NCI-H1092 treated with DMSO at 0.1 percent for 48 hours (cell line): ENCODE data around the gene LTBR.
"Not testable (repeated sequence)": the region's sequence is repeated elsewhere in the genome, so short reads cannot be mapped to it uniquely, and the experiment has no call there.

Experiments
- DNase-seq: peaks from one replicate; lab custom pipeline; 2025; lab: John Stamatoyannopoulos, UW

Gene LTBR

DNA sequence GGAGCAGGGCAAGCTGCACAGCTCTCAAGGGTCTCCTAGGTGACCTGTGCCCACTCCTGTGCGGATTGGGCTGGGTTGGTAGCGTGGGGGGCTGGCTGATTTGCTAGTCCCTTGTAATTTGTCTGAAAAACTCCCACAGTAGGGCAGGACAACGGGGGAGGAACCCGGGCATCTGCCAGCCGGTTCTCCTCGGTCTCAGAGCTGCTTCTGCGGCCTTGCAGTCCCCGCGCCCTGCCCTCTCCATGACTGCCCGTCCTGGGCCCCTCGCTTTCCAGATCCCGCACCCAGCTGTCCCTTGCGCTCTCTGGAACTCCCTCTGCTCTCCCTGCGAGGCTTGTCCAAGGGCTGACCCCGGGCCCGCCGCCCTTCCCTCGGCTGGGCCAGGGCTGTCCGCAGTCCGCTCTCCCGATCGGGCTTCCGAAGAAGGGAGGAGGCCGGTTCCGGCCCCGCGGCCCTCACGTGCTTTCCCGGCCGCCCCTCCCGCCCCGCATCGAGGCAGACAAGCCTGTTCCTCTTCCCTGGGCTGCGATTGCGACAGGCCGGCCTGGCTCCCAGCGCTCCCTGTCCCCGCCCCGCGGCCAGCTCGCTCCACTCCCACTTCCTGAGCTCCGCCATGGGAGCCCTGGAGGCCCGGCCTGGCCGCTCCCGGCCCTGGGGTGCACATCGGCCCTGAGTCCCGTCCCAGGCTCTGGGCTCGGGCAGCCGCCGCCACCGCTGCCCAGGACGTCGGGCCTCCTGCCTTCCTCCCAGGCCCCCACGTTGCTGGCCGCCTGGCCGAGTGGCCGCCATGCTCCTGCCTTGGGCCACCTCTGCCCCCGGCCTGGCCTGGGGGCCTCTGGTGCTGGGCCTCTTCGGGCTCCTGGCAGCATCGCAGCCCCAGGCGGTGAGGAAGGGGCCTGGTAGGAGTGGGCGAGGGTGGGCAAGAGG lies at the start of gene LTBR:
LTBR (plus strand) TSS at position 591 of the 927 bp plus-strand sequence; CDS start at position 788, 197 bp downstream.
- no peak for DNase-seq

DNA sequence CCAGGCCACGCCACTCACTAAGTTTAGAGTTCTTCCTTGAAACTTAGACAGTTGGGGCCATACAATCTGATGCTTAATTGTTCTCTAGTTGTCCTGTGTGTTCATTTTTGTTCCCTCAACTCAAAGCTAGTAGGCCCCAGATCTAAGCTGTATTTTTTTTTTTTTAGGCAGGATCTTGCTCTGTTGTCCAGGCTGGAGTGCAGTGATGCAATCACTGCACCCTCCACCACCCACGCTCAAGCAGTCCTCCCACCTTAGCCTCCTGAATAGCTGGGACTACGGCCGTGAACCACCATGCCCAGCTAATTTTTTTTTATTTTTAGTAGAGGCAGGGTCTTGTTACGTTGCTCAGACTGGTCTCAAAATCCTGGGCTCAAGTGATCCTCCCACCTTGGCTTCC lies 49.6 kb upstream of the LTBR start:
- DNase-seq, result no peak

DNA sequence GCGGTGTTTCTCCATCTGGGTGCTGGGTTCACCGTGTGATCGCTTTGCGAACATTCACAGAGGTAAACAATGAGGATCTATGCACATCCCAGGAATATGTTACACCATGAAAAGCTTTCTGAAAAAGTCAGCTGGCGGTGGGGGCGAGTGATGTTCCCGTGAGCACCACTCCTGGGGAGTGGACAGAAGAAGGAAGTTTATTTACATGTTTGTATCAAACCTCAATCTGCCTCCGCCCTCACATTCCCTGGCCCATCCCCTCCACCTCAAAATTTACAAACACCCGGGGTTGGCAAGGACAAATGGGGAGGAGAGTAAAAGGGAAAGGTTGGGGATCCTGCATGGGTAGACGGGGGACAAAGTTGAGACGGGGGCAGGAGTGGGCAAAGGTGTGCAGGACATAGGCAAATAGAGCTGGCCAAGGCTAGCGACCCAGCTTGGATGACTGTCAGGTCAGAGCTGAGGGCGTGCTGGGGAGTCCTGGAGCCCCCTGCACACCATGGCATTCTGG lies 49.0 kb upstream of the LTBR start:
- DNase-seq, result no peak

DNA sequence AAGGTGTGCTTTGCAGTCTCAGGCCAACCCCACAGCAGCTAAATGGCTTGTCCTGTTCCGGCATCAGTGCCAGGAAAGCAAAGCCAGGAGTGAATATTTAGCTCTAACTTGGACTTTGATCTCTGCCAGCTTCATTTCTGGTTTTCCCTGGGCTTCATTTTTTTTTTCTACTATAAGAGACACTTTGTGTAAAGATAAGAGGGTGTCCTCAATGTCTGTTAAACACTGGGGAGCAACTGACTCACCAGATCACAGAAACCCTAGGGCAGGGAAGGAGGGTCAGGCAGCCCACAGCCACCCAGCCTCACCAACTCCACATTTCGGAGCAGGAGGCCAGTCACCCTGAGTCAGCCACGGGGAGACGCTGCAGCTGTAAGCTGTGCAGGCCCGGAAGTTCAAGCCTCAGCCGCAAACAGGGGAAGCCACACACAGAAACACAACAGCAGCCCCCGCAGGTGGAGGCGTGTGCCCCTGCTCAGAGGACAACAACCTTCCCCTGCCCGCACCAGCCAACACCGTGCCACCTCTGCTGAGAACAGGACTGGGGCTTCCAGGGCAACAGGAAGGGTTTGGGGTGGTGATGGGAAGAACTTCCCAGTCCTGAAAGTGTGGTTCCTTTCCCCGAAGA lies 48.4 kb upstream of the LTBR start:
- no peak for DNase-seq

DNA sequence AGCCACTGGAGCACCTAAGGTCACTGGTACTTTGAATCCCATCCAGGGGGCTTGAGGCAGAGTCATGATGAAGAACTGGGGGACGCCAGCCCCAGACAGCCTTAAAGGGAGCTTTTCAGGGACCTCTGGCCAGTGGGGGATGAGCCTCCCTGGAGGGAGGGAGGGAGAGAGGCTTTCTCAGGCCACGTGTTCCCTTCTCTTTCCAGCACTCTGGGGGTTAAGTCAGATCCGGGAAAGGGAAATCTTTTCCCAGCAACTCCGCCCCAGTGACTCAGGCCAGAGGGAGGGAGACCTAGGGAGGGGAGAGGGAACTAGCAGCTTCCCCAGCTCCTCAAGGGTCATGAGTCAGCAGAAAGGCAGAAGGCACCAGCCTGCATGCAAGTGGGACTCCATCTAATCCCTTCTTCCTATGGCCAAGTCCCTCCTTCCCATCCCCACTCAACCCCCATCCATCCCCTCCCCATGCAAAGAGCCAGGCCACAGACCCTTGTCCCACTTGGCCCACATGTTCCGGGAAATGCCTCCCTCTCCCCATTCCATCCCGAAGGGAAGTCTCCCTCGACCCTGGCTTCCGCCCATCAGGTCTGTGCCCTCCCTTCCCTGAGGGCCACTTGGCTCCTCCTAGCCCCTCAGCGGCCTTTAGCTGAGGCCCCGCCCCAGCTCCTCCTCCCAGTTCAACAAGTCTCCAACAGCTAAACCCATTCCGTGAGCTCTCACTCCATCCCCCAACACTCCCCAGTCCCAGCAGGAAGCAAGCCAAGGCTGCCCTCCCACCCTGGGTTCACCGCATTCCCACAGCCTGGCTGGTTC lies 47.7 kb upstream of the LTBR start:
- DNase-seq, result no peak

DNA sequence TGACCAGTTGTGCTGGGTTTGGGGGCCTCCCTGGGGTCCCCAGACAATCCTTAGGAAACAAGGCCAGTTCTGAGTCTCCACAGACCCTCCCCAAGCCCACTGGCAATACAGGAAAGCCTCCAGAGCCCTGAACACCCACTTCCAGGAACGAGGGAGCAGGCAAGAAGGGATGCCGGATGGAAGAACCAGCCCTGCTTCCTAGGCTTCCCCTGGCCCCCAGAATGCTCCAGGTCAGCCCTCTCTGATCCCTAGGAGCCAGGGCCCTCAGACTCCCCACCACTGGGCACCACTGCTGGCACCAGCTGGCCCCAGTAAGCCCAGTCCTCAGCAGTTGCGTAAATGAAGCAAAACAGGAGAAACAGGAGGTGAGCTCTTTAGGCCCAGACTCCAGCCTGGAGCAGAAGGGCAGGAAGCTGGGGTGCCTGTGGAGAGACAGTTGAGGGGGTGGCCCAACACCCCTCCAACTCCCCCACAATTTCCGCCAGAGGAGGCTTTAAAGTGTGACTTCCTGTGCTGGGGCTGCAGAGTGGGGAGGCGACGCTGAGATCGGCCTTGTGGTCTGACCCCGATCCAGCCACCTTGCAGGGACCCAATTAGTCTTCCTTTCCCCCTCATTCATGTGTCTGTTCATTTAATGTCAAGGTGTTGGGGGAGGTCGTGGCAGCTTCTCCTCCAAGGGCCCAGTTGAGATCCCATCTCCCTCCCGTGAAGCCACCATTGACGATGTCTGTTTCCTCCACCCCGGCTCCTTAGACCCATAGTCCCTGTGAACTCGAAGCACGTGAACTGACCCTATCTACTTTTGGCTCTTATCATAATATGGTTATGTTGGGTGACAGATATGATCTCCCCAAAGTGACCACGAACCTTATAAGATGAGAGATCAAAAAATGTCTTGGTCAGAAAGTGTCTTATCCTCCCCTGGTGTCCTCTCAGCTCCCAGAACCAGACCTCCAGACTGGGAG lies 46.8 kb upstream of the LTBR start:
- DNase-seq, result no peak

DNA sequence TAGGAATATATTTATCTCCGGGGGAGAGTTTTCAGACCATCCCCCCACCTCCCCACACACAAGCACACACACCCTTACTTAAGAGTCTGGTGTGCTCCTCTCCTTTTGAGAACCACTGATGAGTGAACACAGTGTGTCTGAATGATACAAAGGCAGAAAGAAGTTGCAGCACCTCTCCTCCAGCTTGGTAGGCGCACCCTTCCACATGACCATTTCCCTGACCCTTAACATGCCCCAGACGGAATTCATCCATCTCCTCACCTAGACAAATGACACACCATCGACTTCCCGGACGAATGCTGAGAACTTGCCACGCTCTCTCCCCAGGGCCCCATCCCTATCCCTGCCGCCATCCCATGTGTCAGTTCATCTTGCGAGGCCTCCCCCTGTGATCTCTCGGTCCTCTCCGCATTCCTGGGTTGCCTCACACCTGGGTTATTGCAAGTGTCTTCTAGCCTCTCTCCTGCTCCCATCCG lies 46.0 kb upstream of the LTBR start:
- no peak for DNase-seq

DNA sequence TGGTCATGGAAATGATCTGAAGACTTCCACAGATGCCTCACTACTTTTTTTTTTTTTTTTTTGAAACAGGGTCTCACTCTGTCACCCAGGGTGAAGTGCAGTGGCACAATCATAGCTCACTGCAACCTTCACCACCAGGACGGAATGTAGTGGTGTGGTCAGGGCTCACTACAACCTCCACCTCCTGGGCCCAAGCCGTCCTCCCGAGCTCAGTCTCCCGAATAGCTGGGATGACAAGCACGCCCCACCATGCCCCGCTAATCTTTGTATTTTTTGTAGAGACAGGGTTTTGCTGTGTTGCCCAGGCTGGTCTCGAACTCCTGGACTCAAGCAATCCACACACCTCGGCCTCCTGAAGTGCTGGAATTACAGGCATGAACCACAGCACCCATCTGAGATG lies 45.4 kb upstream of the LTBR start:
- DNase-seq, result not testable (repeated sequence)

DNA sequence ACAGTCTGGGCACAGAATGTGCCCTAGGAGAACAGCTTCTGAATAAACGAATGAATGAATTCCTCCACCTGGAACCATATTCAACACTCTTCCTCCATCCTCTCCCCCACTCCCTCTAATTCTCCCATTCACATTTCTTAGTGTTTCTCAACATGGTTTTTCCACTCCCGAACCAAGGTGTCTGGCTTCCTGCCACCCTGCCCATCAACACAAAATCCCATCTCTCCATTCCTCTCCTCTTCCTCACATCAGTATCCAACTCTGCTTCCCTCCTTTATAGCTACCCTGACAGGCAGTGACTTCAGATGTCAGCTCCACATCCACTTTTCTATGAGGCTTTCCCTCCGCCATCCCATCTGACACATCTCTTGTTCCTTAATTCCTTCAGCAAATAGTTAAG lies 45.0 kb upstream of the LTBR start:
- no peak for DNase-seq

DNA sequence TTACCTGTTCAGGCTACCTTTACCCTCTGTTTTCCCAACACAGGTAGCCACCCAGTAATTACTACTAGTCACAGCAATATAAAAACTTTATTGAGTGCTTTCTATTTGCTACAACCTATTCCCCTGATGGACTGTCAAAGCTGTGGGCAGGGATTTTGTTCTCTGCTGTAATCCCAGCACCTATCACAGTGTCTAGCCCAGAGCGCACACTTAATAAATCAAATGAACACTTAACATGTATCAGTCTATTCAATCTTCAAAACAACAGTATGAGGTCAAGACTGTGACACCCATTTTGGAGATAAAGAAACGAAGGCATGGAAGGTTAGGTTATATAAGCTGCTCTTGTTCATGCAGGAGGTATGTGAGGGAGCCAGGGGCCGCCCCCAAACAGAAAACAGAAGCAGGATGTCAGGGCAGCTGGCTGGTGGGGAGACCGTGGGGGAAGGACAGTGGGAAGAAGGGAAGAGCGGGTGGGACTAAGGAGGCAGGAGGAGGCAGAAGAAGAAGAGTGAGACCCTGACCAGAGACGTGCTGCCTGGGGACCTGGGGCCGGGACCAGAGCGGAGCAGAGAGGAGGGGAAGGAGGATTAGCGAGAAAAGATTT lies 43.8 kb upstream of the LTBR start:
- DNase-seq, result no peak

DNA sequence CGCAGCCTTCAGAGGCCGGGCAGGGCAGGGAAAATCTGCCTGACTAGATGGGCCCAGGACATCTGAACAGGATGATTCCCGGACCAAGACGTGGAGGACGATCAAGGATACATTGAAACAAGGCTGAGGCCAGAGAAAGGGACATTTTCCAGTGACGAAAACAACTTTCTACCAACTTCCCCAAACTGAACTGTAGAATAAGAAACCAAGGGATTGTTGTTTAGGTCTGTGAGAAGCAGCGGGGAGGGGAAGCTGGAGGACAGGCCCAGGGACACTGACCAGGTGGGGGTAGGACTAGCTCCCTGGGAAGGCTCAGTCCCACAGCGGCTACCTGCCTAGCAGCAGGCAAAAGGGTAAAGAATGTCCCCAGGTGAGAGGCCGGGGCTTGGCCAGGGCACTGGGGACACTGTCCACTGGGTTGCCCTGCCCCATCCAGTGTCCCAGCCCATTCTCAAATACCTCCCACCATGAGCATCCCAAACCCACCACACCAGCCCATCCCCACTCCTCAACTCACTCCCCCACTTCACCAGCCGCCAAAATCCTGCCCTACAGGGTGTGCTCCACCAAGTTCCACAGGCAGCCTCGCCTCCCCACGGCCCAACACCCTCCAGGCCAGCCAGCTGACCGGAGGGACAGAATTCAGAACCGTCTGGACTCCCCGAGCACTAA lies 43.1 kb upstream of the LTBR start:
- DNase-seq, result no peak

DNA sequence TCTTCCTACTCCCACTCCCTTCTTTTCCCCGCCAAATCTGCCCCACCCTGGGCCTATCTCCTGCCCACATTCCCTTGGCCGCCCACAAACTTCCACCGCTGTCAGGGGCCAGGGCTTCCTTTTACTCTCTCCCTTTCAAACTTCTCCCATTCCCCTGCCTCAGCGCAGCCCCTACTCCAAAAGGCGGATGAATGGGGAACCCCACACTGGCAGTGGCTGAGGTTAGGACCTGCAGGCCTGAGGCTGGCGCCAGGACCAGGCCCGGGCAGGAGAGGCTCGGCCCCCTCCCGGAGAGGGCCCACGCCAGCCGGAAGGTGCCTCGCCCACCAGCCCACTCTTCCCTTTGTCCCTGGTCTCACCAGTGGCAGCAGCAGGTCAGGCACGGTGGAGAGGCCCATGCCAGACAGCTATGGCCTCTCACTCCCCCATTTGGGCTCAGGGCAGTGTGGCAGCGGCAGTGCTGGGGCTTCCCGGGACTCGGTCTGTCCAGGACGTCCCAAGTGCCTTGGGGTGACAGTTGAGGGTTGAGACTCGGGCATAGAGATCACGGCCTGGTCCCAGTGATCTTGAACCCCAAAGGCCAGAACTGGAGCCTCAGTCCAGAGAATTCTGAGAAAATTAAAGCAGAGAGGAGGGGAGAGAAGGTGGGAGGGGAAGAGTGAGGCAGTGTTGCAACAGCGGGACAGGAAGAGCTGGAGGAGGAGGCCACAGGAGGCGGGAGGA lies 42.4 kb upstream of the LTBR start, which contains the start of gene TNFRSF1A:
TNFRSF1A (minus strand) TSS at position 660 of the 723 bp plus-strand sequence; CDS start at position 398, 262 bp downstream.
- no peak for DNase-seq

DNA sequence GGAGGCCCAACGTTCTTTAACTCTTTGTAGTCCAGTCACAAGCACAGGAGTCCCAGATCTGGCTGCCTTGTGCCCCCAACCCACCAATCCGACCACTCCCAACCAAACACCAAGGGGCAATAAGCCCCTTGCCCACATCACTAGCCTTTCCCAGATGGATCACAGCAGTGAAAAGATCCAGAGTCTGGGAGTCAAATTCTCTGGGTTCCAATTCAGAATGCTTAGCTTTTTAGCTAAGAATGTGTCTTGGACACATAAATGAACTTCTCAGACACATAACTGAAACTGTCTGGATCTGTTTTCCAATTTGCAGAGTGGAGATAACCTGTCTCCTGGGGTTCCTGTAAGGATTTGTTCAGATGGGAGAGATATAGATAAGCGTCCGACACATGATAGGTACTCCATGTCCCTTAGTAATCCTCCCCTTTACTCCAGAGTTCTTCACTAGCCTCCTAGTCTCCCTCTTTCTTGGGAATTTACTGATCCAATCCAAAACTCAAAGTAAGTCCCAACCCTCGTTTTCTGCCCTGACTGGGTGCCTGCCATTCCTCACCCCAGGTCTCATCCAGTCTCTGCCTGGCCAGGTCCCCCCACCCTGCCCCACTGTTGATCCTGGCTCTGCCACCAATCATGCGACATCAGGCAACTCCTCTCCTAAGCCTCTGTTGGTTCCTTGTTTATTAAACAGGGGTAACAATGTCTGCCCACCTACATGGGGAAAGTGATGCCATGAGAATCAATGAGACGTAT lies 41.6 kb upstream of the LTBR start:
- no peak for DNase-seq

DNA sequence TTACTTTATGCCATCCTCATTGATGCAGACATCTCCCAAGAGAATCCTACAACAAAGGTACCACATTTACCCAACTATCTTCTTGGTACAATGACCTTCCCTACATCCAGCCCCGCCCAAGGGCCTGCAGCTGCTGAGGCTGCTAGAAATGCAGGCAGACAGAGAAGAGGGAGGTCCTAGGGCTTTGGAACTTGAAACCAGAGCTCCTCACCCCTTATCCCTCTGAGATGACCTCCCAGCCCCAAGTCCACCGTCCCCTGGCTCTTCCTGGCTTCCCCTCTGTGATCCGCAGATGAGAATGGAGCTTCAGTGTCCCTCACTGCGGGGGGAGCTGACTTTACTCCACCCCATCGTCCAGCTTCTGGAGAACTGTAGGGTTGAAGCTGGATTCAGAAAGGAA lies 40.4 kb upstream of the LTBR start:
- no peak for DNase-seq

DNA sequence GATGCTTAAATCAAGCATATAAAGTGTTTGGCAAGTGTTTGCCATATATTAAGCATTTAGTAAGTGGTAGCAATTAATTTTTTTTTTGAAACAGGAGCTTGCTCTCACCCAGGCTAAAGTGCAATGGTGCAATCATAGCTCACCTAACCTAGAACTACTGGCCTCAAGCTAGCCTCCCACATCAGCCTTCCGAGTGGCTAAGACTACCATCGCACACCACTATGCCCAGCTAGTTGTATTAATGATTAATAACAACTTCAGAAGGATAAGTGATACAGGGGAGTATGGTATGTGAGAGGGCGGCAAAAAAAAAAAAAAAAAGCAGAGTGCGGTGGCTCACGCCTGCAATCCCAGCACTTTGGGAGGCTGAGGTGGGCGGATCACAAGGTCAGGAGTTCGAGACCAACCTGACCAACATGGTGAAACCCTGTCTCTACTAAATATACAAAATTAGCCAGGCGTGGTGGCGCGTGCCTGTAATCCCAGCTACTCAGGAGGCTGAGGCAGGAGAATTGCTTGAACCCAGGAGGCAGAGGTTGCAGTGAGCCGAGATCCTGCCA lies 39.8 kb upstream of the LTBR start:
- DNase-seq, result not testable (repeated sequence)

DNA sequence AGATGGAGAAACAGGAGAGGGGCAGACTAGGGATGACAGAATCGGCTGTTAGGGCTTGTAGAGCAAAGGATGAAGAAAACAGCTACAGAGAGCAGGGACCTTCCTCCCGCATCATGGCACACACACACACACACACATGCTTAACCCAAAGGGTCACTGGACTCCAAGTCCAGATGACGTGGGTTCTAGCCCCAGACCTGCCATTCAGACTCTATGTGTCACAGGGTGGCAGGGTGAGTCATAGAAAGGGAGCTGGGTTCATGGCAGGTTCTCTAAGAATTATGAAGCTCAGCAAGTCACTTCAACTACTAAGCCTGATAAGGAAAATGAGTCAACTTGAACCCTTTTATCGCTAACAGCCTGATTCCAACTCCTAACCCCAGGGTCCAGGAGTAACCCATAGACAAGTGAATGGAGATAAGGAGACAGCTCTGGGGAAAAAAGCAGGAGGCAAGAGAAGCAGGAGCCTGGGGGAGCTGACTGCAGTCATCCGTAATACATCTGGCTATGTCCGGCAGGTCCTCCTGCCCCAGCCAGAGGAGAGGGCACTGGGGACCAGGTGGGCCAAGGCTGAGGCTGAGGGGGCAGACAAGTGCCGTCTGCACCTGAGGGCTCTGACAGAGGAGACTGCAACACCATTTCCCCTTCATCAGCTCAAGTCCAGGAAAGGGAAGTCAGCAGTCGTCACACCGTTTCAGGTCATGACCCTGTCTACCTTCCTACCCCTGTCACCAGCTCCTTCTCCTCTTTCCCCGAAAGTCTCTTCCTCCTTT lies 38.5 kb upstream of the LTBR start:
- DNase-seq, result no peak

DNA sequence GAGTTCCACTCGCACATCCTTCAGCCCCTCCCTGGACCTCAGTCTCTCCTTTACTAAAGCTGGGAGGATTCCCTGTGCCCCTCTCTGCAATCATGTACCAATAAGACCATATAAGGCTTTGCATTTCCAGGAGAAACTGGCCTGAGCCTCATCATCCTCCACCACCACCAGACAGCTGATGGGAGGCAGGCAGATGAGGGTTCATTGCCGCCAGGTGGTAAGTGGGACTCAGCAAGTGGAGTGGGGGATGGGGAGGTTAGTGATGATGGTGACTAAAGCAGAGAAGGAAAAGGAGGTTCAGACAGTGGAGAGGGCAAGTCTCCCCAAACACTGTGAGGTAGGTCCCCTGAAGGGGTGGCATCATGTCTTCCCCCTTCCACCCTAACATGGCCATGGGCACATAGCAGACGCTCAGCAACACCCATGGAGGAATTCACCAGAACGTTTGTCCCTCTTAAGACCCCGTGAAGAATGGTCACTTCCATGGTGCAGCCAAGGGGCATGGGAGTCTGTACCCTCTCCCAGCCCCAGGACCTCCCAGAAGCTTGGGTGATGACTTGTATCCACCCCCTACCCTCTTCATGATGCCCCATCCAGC lies 37.6 kb upstream of the LTBR start:
- DNase-seq, result no peak
